ENCODE data around the gene CPNE9.

GRCh38 chr3:9727041-9727595, 23.5 kb downstream of the CPNE9 start:
- peak; percentile 55 for TF ChIP-seq CTCF (IDR thresholded peaks at IDR 0.05; ENCODE audit: low read depth, low read length)
- no peak for TF ChIP-seq EZH2phosphoT487 (IDR thresholded peaks at IDR 0.05; ENCODE audit: low read depth)

All from OCI-LY3 (cell line).